ENCODE results near the gene MBD6.
A peak's percentile ranks its signal among the peaks of the same experiment; 100 is the strongest.
"Not testable (repeated sequence)": the region's sequence is repeated elsewhere in the genome, so short reads cannot be mapped to it uniquely, and the experiment has no call there.

Gene MBD6

GRCh38 chr12:57515934-57516541 is 6.6 kb upstream of the MBD6 start:
- DNase-seq (ENCODE audit: low spot score), result no peak

DNA sequence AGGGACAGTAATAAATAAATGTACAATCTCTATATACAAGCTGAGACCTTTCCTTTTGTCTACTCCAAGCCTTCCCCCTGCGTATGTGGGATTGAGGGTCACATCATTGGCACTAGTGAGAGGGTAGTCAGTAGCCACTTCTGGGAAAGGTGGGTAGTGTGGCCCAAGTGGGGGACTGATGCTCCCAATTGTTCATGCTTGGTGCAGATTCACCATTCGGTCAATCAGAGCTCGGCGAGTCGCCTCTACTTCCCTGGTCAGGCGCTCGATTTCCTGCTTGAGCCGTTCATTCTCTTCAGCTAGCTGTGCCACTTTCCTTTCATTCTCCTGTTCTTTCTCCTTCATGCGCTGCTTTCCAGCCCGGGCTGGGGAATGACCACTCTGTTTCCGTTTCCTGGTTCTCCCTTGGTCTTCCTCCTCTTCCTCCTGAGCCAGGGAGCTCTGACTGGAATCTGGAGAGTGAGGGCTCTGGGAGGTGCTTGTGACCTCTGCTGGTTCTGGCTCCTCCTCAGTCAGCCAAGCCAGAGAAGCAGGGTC is 5.9 kb upstream of the MBD6 start:
- DNase-seq (ENCODE audit: low spot score), result no peak

DNA sequence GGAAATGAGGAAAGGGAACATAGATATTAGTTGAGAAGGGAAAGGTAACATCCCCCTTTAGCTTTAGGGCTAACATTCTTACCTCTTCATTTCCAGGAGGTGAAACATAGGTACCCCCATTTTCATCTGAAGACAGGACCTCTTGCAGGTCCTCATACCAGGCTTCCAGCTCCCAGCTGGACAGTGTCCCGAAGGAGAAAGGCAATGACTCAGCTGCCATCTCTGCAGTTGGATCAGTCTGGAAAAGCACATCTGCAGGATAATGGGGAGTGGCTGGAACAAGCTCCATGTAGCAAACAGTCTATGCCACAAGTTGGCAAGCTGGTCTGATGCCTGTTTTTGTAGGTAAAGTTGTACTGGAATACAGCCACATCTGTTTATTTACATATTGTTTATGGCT is 5.4 kb upstream of the MBD6 start:
- DNase-seq (ENCODE audit: low spot score), result no peak

DNA sequence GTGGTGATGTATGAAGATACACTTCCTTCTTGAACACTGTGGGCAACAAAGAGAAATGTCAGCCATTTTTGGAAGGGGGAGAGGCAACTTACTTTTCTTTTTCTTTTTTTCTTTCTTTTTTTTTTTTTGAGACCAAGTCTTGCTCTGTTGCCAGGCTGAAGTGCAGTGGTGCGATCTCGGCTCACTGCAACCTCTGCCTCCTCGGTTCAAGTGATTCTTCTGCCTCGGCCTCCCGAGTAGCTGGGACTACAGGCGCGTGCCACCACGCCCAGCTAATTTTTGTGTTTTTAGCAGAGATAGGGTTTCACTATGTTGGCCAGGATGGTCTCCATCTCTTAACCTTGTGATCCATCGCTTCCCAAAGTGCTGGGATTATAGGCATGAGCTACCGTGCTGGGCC is 4.9 kb upstream of the MBD6 start:
- DNase-seq (ENCODE audit: low spot score), result not testable (repeated sequence)

GRCh38 chr12:57518176-57518919 is 4.3 kb upstream of the MBD6 start:
- no peak for DNase-seq (ENCODE audit: low spot score)

GRCh38 chr12:57518920-57519795 is 3.5 kb upstream of the MBD6 start:
- DNase-seq (ENCODE audit: low spot score), result no peak

DNA sequence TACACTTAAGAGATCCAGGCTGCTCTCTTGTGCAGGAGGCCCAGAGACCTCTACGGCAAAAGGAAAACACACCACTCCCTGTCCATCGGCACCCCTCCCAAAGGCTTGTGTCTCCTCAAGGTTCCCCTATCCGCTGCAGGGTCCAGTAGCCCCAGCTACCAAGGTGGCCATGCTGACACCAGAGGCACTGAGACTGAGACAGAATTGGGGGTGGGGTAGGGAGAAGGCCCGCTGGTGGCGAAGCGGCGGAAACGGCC is 2.9 kb upstream of the MBD6 start:
- DNase-seq (ENCODE audit: low spot score), result no peak

DNA sequence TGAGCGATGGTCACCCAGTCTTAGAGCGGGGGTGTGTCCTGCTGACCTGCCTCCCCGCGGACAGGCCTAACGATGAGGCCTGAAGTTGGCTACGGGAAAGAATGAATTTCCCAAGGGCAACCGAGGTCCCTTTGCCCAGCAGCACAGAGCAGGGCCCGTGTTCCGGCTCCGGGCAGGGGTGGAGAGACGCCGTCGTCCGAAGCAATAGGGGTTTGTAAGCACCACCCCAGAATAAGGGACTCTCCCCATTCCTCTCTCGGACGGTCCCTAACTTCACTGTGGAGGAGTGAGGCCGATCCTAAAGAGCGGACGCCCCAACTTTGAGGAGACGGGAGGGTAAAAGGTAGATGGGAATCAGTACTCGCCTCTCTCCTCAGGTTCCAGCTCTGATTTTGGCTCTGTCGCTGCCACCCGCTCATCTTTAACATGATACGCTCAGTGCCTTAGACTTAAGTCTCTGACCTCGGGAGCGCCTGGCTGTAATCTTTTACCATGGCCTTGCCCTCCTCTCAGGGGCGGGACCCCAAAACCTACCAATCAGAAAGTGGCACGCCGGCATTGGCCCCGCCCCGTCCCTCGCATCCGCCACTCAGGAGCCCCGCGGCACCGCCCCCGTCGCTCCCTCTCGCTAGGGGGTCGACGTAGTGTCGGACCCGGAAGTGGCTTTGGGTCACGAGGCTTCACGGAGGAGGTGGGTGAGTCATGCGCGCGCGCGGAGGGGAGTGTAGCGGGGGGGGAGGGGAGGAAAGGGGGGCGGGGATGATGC is 2.4 kb upstream of the MBD6 start, which contains the start of gene DDIT3:
Gene DDIT3 (minus strand): TSS at position 462 of the 766 bp plus-strand sequence. CDS start 3,108 bp downstream, outside the sequence.
- peak; percentile 100 for DNase-seq (ENCODE audit: low spot score)

DNA sequence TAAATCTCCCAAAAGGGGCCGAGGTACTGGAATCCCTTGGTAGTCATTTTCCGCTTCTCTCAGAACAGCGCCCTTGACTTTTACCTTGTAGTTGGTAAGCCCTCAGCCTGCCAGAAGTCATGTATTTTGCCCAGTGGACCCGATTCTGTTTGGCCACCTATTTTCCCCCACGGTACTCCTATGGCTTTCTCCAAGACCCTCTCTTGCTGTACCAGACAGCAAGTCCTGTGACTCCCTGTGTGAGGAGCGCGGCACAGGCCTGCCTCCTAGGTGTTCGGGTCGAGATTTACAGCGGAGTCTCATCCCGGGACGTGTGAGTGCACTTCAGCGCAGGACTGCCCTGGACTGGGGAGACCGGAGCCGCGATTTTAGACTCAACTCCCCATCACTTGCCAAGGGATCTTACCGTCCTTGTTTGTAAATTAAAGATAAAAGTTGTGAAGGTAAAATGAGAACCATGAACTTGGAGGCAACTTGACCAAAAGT is 1.1 kb upstream of the MBD6 start:
- no peak for DNase-seq (ENCODE audit: low spot score)

DNA sequence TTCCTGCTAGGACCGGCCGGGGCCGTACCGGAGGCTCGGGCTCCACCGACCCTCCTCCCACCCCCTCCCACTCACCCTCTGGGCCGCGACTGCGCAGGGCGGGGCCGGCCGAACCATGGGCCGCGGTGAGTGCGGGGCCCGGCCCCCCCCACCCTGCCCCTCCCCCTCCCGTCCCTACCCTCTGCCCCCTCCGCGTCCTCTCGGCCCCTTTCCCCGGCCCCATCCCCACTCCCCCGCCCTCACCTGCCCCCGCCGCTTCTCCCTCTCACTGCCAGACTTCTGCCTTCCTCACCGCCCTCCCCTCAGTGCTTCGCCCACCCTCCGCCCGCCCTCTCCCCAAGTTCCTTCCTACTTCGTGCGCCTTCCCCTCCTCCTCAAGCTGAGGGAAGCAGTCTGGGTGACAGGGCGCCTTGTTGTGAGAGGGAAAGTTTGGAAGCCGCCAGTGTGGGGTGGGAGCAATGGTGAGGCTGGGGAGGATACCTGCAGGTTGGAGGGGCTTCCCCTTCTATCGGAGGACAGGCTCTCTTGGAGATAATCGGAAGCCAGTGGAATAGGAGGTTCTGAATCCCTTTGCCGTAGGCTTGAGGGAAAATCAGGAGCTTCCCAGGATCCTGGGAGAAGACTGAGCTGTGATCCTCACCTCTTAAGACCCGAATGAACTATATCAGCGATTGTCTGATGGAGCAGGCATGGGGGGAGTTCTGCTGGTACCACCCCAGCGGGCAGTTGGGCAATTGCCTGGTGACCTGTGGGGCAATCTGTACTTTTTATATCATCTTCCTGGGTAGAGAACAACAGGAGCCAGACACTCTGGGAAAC is 472 bp downstream of the MBD6 start:
- DNase-seq (ENCODE audit: low spot score), result peak; percentile 43

- no peak for DNase-seq (ENCODE audit: low spot score)
Observed at GRCh38 chr12:57523706-57524614, 1.3 kb downstream of the MBD6 start.

GRCh38 chr12:57524814-57525614 is 2.4 kb downstream of the MBD6 start:
- DNase-seq (ENCODE audit: low spot score), result no peak

- no peak for DNase-seq (ENCODE audit: low spot score)
Observed at GRCh38 chr12:57525615-57526383, 3.2 kb downstream of the MBD6 start.

- no peak for DNase-seq (ENCODE audit: low spot score)
Observed at GRCh38 chr12:57526477-57527126, 4.0 kb downstream of the MBD6 start.

- DNase-seq (ENCODE audit: low spot score), result no peak
Observed at GRCh38 chr12:57527184-57527583, 4.6 kb downstream of the MBD6 start.

GRCh38 chr12:57528176-57528575 is 5.6 kb downstream of the MBD6 start:
- no peak for DNase-seq (ENCODE audit: low spot score)

- no peak for DNase-seq (ENCODE audit: low spot score)
Observed at GRCh38 chr12:57528831-57529555, 6.4 kb downstream of the MBD6 start.
